Subcutaneous abdominal adipose tissue (tissue), 5 donors: ENCODE data around the gene SDHC.
"Not testable (repeated sequence)": the region's sequence is repeated elsewhere in the genome, so short reads cannot be mapped to it uniquely, and the experiment has no call there.

Experiments used
- H3K27ac ChIP-seq: one replicate; pipeline ENCODE4 v1.7.0; 2013; ENCODE audit warnings: low read depth, mild to moderate bottlenecking, inconsistent platforms, low read length, moderate library complexity
- H3K27me3 ChIP-seq, 5 donors: one replicate each; pipeline ENCODE4 v1.7.0; 2013; ENCODE audit warnings: low read length in 5 of 5, inconsistent platforms in 1 of 5; ENCODE audit not compliant: control insufficient read depth in 5 of 5, insufficient read depth in 4 of 5
- H3K36me3 ChIP-seq, 5 donors: one replicate each; pipeline ENCODE4 v1.7.0; 2013; ENCODE audit warnings: low read length in 5 of 5; ENCODE audit not compliant: control insufficient read depth in 5 of 5, insufficient read depth in 5 of 5
- H3K4me1 ChIP-seq, 5 donors: one replicate each; pipeline ENCODE4 v1.7.0; 2013; ENCODE audit warnings: low read length in 5 of 5, mild to moderate bottlenecking in 3 of 5, moderate library complexity in 1 of 5; ENCODE audit not compliant: control insufficient read depth in 5 of 5, insufficient read depth in 5 of 5
- H3K4me3 ChIP-seq, 5 donors: one replicate each; pipeline ENCODE4 v1.7.0; 2013; ENCODE audit warnings: low read length in 5 of 5, low read depth in 1 of 5
- H3K9ac ChIP-seq, 5 donors: one replicate each; pipeline ENCODE4 v1.7.0; 2013; ENCODE audit warnings: low read length in 5 of 5, mild to moderate bottlenecking in 4 of 5, moderate library complexity in 3 of 5
- H3K9me3 ChIP-seq, 5 donors: one replicate each; pipeline ENCODE4 v1.7.0; 2013; ENCODE audit warnings: low read length in 5 of 5; ENCODE audit not compliant: control insufficient read depth in 5 of 5
- donor health status: healthy.
- donor health status: healthy.
- donor health status: healthy.
- donor health status: healthy.
- donor health status: healthy.

SDHC gene

DNA sequence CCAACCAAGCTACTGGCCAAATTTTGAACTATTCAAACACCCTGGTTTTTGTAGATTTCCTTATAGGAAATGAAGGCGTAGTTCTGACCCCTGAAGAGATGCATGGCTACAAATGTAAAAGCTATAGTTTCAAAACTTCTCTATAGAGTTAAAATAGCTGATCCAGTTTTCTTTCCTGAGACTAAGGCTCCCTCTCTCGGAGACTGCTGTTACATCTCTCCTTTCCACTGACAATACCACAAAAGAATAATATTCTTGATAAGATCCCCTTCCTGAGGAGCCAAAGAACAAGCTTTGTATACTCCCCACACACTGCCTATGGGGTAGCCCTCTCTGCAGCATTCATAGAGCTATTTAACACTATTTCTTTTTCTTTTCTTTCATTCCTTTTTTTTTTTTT lies 60.2 kb downstream of the SDHC start:
- H3K36me3 ChIP-seq = no peaks in the 10 kb centered on the region
- H3K4me3 ChIP-seq = no peak overlapping the region
- no peak overlapping the region for H3K27ac ChIP-seq
- H3K9me3 ChIP-seq = no peaks in the 10 kb centered on the region
- no peak overlapping the region for H3K9ac ChIP-seq
- no peaks in the 10 kb centered on the region for H3K4me1 ChIP-seq
- H3K27me3 ChIP-seq = no peaks in the 10 kb centered on the region

DNA sequence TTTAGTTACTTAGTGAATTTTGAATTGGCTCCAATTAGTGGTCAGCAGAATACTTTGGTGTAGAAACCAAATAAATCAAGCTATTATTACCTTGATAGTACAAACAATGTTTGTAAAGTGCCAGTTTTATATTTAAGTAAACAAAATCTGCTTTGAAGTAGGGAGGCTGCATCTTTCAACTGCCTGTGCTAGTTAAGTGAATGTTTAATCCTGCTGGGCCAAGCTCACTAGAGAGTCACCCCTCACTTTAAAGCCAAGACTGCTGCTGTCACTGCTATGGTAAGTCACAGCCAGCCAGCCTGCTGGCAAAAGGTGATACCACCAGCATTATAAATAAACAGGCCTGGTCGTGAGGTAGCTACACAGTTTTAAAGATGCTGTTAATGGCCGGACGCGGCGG lies 63.8 kb downstream of the SDHC start:
- H3K9me3 ChIP-seq = no peaks in the 10 kb centered on the region
- H3K36me3 ChIP-seq = no peaks in the 10 kb centered on the region
- no peaks in the 10 kb centered on the region for H3K27me3 ChIP-seq
- H3K27ac ChIP-seq = no peak overlapping the region
- H3K9ac ChIP-seq = peak overlapping the region in 1 of 5 donors; percentile 2
- H3K4me1 ChIP-seq = peaks cover 0 to 8% (median 5%) of the 10 kb centered on the region in 5 donors
- no peak overlapping the region for H3K4me3 ChIP-seq

DNA sequence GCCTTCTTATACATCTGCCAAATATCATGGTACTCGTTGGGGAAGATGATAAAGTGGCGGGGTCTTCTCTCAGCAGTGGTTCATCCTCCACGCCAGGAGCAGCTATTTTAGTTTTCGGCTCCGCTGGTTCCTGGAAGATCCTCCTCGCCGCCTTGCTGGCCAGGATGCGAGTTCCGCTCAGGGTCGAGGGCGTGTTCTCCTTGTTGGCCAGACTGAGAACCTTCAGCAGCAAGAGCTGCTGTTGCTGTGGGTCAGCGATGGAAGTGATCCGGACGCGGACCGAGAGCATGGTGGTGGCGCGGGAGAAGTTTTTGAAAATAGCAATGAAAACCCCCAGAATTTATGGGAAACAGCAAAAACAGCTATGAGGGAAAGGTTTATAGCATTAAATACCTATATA lies 64.9 kb downstream of the SDHC start:
- H3K4me1 ChIP-seq = peaks cover 0 to 14% (median 5%) of the 10 kb centered on the region in 5 donors
- H3K36me3 ChIP-seq = no peaks in the 10 kb centered on the region
- peak overlapping the region in 1 of 5 donors; percentile 39 for H3K4me3 ChIP-seq
- H3K27ac ChIP-seq = no peak overlapping the region
- no peaks in the 10 kb centered on the region for H3K9me3 ChIP-seq
- no peaks in the 10 kb centered on the region for H3K27me3 ChIP-seq
- peak overlapping the region in 2 of 5 donors; percentile 41 to 45 for H3K9ac ChIP-seq

DNA sequence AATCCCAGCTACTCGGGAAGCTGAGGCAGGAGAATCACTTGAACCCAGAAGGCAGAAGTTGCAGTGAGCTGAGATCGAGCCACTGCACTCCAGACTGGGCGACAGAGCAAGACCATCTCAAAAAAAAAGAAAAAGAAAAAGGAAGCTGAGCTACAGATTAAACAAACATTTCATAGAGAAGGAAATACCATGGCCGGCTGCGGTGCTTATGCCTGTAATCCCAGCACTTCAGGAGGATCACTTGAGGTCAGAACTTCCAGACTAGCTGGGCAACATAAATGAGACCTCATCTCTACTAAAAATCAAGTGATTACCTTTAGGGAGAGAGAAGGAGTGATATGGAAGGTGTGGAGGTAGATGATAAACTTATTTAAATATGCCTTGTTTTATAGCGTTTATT lies 67.5 kb downstream of the SDHC start:
- H3K4me3 ChIP-seq = no peak overlapping the region
- peak overlapping the region in 2 of 5 donors; percentile 30 to 80 for H3K9ac ChIP-seq
- no peak overlapping the region for H3K27ac ChIP-seq
- no peaks in the 10 kb centered on the region for H3K36me3 ChIP-seq
- H3K27me3 ChIP-seq = no peaks in the 10 kb centered on the region
- peaks cover 0 to 14% (median 5%) of the 10 kb centered on the region in 5 donors for H3K4me1 ChIP-seq
- H3K9me3 ChIP-seq = no peaks in the 10 kb centered on the region

DNA sequence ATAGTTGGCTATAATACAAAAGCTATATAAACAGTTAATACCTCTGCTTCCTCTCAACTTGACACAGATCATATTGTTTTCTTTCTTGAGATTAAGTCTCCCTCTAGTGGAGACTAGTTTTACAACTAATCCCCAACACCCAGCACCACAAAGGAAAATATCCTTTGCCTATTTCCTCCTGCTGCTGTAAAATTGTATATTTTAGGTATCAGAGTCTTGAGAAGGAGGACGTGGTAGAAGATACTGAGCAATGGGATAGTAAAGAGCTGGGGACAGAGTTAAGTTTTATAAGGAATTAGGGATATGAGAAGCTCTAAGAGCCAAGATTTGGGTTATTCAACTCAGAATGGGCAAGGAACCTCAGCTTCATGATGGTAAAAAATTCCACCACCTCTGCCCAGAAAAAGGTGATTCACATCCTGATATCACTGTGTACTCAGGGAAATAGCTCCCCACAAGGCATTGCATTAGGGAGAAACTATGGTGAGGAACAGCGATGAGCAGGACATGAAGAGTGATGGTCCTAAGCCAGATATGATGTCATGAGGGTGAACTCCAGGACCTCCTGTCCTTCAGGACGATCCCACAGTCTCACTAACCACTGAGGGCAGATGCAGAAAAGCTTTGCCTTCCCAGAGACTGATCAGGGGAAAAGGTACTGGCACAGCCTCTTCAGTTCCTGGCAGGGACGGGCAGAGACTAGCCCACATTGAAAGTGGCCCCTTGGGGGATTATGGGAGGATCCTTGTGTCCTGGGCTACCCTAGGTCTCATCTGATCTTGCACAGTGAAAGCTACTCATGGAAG lies 68.2 kb downstream of the SDHC start:
- H3K9me3 ChIP-seq = no peaks in the 10 kb centered on the region

DNA sequence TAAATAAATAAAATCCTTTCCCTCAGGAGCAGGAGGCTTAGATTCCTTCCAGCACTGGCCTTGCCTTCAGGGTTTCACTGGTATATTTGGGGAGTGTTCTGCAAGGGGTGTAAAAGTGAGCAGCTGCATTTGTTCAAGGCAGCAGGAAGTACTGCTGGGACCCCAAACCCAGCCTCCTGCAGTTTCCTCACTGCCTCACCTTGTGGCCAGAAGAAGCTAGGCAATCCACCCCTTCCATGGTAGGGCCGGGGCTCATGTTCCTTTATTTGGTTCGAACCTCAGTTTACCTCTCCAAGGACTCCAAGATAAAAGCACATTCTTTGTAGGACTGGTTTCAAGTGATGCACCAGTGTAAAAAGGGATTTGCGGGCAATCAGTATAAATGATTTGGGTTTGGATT lies 74.5 kb downstream of the SDHC start:
- Histone ChIP-seq H3K4me1 (peaks cover 5 to 16% (median 13%) of the 10 kb centered on the region in 5 donors), H3K27me3 (no peaks in the 10 kb centered on the region), H3K27ac (no peak overlapping the region), H3K9me3 (no peaks in the 10 kb centered on the region), H3K36me3 (no peaks in the 10 kb centered on the region), H3K4me3 (no peak overlapping the region), H3K9ac (no peak overlapping the region)

More for the DNA sequence above, 68.2 kb downstream of the SDHC start:
- H3K36me3 ChIP-seq = no peaks in the 10 kb centered on the region
- H3K27me3 ChIP-seq = no peaks in the 10 kb centered on the region
- peak overlapping the region in 3 of 5 donors; percentile 12 to 80 (median 65) for H3K9ac ChIP-seq
- peak overlapping the region; percentile 94 for H3K27ac ChIP-seq
- peaks cover 0 to 14% (median 5%) of the 10 kb centered on the region in 5 donors for H3K4me1 ChIP-seq
- H3K4me3 ChIP-seq = no peak overlapping the region

DNA sequence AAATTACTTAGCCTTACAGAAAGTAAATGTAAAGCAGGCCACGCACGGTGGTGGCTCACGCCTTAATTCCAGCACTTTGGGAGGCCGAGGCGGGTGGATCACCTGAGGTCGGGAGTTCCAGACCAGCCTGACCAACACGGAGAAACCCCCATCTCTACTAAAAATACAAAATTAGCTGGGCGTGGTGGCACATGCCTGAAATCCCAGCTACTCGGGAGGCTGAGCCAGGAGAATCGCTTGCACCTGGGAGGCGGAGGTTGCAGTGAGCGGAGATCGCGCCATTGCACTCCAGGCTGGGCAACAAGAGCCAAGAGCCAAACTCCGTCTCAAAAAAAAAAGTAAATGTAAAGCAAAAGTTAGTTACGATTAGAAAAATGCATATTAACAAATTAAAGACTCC lies 75.0 kb downstream of the SDHC start:
- H3K27ac ChIP-seq = peak overlapping the region; percentile 84
- H3K9me3 ChIP-seq, H3K36me3 ChIP-seq, H3K27me3 ChIP-seq: not testable (repeated sequence)
- H3K9ac ChIP-seq = peak overlapping the region; percentile 49 to 92 (median 60)
- H3K4me3 ChIP-seq = peak overlapping the region; percentile 60 to 82 (median 63)
- H3K4me1 ChIP-seq = peaks cover 5 to 16% (median 13%) of the 10 kb centered on the region in 5 donors

DNA sequence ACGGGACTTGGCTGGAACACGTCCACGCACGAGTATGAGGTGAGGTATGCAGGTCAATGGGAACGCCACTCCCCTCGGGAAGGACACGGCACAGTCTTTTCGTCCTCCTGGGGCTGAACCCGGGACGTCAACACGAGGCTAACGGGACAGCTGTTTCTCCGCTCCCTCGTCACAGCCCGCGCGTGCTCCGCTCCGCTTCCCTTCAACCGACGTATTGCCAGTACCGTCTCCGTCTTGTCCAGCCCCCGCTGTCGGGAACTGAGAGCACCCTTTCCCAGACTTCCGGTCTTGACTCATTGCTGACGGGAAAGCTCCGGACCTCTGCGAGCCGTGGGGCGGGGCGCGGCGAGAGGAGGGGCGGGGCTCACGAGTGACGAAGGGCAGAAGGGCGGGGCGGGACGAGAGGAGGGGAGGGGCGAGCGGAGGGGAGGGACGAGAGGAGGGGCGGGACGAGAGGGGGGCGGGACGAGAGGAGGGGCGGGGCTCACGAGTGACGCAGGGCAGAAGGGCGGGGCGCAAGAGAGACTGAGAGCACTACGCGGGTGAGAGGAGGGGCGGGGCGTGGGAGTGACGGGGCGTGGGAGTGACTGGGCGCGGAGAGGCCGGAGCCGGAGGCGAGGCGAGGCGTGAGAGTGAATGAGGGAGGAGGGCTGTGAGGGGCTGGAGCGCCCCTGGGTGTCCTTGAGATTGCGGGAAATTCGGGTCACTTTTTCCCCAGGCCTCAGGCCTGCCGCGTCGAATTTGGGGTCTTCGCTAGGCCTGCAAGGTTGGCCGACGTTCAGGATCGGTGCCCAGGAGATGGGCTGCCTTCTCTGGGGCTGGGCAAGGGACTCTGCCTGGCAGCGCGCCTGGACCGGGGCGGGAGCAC lies 75.7 kb downstream of the SDHC start:
- peak overlapping the region; percentile 84 for H3K27ac ChIP-seq
- H3K36me3 ChIP-seq = no peaks in the 10 kb centered on the region
- peak overlapping the region; percentile 70 to 84 (median 75) for H3K4me3 ChIP-seq
- no peaks in the 10 kb centered on the region for H3K27me3 ChIP-seq
- H3K9ac ChIP-seq = peak overlapping the region; percentile 74 to 92 (median 76)
- H3K4me1 ChIP-seq = peaks cover 5 to 16% (median 13%) of the 10 kb centered on the region in 5 donors
- no peaks in the 10 kb centered on the region for H3K9me3 ChIP-seq

DNA sequence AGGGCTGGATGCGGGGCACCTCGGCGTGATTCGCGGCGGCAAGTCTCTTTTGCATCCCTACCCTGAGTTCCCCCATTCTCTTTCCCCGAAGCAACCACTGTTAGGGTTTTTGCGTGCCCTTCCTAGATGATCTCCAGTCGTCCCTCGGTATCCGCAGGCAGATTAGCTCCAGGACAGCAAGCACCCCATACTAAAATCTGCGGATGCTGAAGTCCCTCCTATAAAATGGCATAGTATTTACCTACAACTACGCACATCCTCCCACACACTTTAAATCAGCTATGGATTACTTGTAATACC lies 76.3 kb downstream of the SDHC start:
- Histone ChIP-seq H3K36me3 (no peaks in the 10 kb centered on the region), H3K4me3 (peak overlapping the region; percentile 61 to 84 (median 71)), H3K27ac (peak overlapping the region; percentile 38), H3K4me1 (peaks cover 5 to 16% (median 13%) of the 10 kb centered on the region in 5 donors), H3K9ac (peak overlapping the region; percentile 66 to 86 (median 75)), H3K9me3 (no peaks in the 10 kb centered on the region), H3K27me3 (no peaks in the 10 kb centered on the region)

DNA sequence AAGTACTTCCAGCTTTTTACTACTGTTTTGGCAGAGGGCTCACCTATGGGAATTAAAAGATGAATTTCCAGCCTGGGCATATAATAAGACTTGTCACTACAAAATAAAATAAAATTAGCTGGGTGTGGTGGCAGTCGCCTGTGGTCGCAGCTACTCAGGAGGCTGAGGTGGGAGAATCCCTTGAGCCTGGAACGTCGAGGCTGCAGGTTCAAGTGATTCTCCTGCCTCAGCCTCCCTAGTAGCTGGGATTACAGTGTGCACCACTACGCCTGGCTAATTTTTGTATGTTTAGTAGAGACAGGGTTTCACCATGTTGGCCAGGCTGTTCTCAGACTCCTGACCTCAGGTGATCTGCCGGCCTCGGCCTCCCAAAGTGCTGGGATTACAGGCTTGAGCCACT lies 77.0 kb downstream of the SDHC start:
- H3K27ac ChIP-seq, H3K4me3 ChIP-seq, H3K36me3 ChIP-seq, H3K9me3 ChIP-seq, H3K27me3 ChIP-seq: not testable (repeated sequence)
- Histone ChIP-seq H3K4me1 (peaks cover 5 to 16% (median 13%) of the 10 kb centered on the region in 5 donors), H3K9ac (peak overlapping the region in 2 of 5 donors; percentile 76 to 86)
